K562 (cell line): ENCODE measurements around the gene C21orf58. TPM values are rescaled to one million over a fixed set of nuclear protein-coding genes. Genes with fewer than 3 reads are reported as not detected.

Experiments used
- BRCA1 ChIP-seq, 2 experiments: fragments of 450-650 bp in 1 of 2; sonication (generic) in 1 of 2; formaldehyde crosslinking in 1 of 2; IDR thresholded peaks; 2 replicates each; pipeline versions ENCODE4 v1.5.0 to v1.6.1; 2017 to 2020; ENCODE audit warnings: mild to moderate bottlenecking in 1 of 2, missing genetic modification reagents in 1 of 2
- CHD2 ChIP-seq: IDR thresholded peaks from 2 replicates; pipeline ENCODE4 v1.6.1; 2011; ENCODE audit warnings: low read depth, low read length
- DDX20 ChIP-seq: fragments of 450-650 bp; IDR thresholded peaks from 2 replicates; pipeline ENCODE4 v1.6.1; 2016; ENCODE audit warnings: missing genetic modification characterization, low read depth, mild to moderate bottlenecking, missing compliant biosample characterization, moderate library complexity
- ESRRA ChIP-seq: fragments of 450-650 bp; IDR thresholded peaks from 2 replicates; pipeline ENCODE4 v1.6.1; 2014; ENCODE audit warnings: low read depth, mild to moderate bottlenecking, moderate library complexity, borderline replicate concordance
- GATA2 ChIP-seq: sonication (generic); formaldehyde crosslinking; IDR thresholded peaks from 2 replicates; pipeline ENCODE4 v1.4.0; 2020; ENCODE audit warnings: mild to moderate bottlenecking, missing genetic modification reagents
- JUN ChIP-seq, 2 experiments: sonication (generic) in 1 of 2; formaldehyde crosslinking in 1 of 2; IDR thresholded peaks; 2 replicates each; pipeline versions ENCODE4 v1.6.1 to v1.8.0; 2012 to 2022; ENCODE audit warnings: borderline replicate concordance in 2 of 2, mild to moderate bottlenecking in 2 of 2, improper control_type of control experiment in 1 of 2, low read depth in 1 of 2, low read length in 1 of 2, missing genetic modification reagents in 1 of 2
- LEF1 ChIP-seq: fragments of 450-650 bp; IDR thresholded peaks from 2 replicates; pipeline ENCODE4 v1.6.1; 2016; ENCODE audit warnings: mild to moderate bottlenecking
- MAZ ChIP-seq, 2 experiments: fragments of 450-650 bp in 1 of 2; sonication (generic) in 1 of 2; formaldehyde crosslinking; IDR thresholded peaks in 1 of 2; conservative IDR thresholded peaks in 1 of 2; 2 replicates each; pipeline versions ENCODE4 v1.4.0 to v1.5.0; 2020; ENCODE audit warnings: mild to moderate bottlenecking in 1 of 2, missing genetic modification reagents in 1 of 2
- MIER1 ChIP-seq: fragments of 450-650 bp; IDR thresholded peaks from 2 replicates; pipeline ENCODE4 v1.6.1; 2016; ENCODE audit warnings: antibody characterized with exemption, mild to moderate bottlenecking, low read depth
- ZNF316 ChIP-seq: fragments of 450-650 bp; IDR thresholded peaks from 2 replicates; pipeline ENCODE4 v1.6.1; 2016
- ZNF561 ChIP-seq: fragments of 450-650 bp; formaldehyde crosslinking; conservative IDR thresholded peaks from 2 replicates; pipeline ENCODE4 v1.4.0; 2020; ENCODE audit warnings: mild to moderate bottlenecking, moderate library complexity
- ZNF644 ChIP-seq: fragments of 200-800 bp; sonication (Bioruptor generic); IDR thresholded peaks from 2 replicates; pipeline ENCODE4 v1.6.1; 2016; ENCODE audit warnings: low read depth, missing genetic modification characterization, missing compliant biosample characterization
- polyA plus RNA-seq, 8 experiments: library from polyadenylated mRNA; depleted of rRNA in 4 of 8; stranded (reverse) in 5 of 8; unstranded in 3 of 8; fragments of >200 nt; fragmentation: Nextera tagmentation in 2 of 8; fragmentation: Illumina TruSeq in 1 of 8; extraction: Ambion mirVana in 2 of 8; extraction: Trizol in 1 of 8; gene quantifications; 2 replicates each; pipeline versions ENCODE4 v1.2.1 to v1.2.3, GENCODE V29; 2011 to 2014; ENCODE audit warnings: inconsistent platforms in 1 of 8, missing spikeins in 1 of 8
- total RNA-seq, 7 experiments: library from RNA; depleted of rRNA in 6 of 7; stranded (reverse); fragments of >200 nt in 6 of 7; fragmentation: Illumina TruSeq in 2 of 7; extraction: Trizol in 2 of 7; gene quantifications; 2 replicates each; pipeline versions ENCODE4 v1.2.1 to v1.2.3, GENCODE V29; 2011 to 2021; ENCODE audit warnings: low replicate concordance in 1 of 7
- TF ChIP-seq, protein P1 (sequence below), 3 experiments: fragments of 200-800 bp in 1 of 3; sonication (Bioruptor generic) in 1 of 3; sonication (generic) in 1 of 3; formaldehyde crosslinking in 1 of 3; IDR thresholded peaks; 2 replicates each; pipeline versions ENCODE4 v1.6.1 to v1.8.0; 2016 to 2022; ENCODE audit warnings: mild to moderate bottlenecking in 2 of 3, missing compliant biosample characterization in 2 of 3, missing genetic modification characterization in 2 of 3, missing genetic modification reagents in 1 of 3
- TF ChIP-seq, protein P2 (sequence below): fragments of 250-450 bp; sonication (Bioruptor Pico); IDR thresholded peaks from 2 replicates; pipeline ENCODE4 v1.8.0; 2021; ENCODE audit warnings: moderate library complexity, mild to moderate bottlenecking, inconsistent platforms
- TF ChIP-seq, protein P3 (sequence below): sonication (generic); formaldehyde crosslinking; IDR thresholded peaks from 2 replicates; pipeline ENCODE4 v1.8.1; 2023; ENCODE audit warnings: mild to moderate bottlenecking, missing genetic modification reagents

C21orf58 gene
- total and polyA plus RNA-seq, 9 of the 15 experiments (the other 6 are each of a cell fraction or from before 2014, with no cell fraction given): 1.2 to 30.5 (median 12.4) TPM

DNA sequence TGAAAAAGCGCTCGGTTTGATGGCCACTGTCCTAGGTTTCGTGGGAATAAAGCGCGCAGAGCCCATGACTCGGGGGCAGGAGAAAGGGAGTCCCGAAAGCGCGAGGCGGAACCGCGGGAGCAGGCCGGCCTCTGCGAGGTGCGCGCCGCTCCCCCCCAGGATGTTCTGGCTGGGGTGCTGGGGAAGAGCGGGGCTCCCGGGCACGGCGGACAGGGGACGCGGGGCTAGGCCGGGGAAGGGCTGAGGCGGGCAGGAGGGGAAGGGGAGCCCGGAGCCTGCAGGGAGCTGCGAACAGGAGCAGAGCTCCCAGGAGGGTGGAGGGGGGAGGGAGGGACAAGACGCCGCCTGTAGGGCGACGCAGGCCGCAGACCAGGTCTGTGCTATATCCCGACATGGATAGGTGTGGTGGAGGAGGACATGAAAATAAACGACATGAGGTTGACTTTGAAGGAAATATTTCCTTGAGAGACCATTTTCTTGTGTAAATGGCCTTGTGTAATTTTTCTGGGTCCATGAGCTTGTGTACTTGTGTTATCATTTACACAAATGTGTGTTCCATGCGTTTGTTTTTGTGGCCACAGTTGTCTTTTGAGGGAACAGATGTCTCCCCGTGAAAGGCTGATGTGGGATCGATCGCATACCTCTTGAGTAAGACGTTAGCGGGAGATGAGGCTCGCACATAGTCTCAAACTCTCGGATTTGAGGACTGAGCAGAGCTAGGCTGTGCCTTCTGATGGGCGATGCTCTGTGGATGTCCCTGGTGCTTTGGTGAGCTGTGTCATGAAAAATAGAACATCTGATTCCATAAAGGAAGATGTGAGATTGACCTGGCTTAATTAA is 1.6 kb upstream of the C21orf58 start (continued):
- TF ChIP-seq, protein P1, sequence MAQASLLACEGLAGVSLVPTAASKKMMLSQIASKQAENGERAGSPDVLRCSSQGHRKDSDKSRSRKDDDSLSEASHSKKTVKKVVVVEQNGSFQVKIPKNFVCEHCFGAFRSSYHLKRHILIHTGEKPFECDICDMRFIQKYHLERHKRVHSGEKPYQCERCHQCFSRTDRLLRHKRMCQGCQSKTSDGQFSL (CRISPR knock-in tag; IDR thresholded peaks at IDR 0.05): peak; percentile 84
- TF ChIP-seq, protein P1 (tag; IDR thresholded peaks at IDR 0.05): no peak; a peak in 2 of 4 replicates
- TF ChIP-seq JUN (IDR thresholded peaks at IDR 0.05; ENCODE audit: borderline replicate concordance, low read depth, low read length) (no peak), JUN (CRISPR knock-in tag; IDR thresholded peaks at IDR 0.05; ENCODE audit: borderline replicate concordance) (no peak), LEF1 (no peak), ZNF561 (CRISPR knock-in tag) (no peak), DDX20 (tag) (no peak), GATA2 (CRISPR knock-in tag) (0 out of 2 replicates have a peak, but pooled peaks have one; percentile 9), ZNF644 (tag) (no peak), BRCA1 (IDR thresholded peaks at IDR 0.05) (no peak), BRCA1 (CRISPR knock-in tag; IDR thresholded peaks at IDR 0.05) (no peak), ZNF316 (peak; percentile 29; the same call in 1 of the 2 replicates), MAZ (CRISPR knock-in tag; conservative IDR thresholded peaks at IDR 0.05 in 1 of 2, IDR thresholded peaks at IDR 0.05 in 1 of 2) (peak; percentile 73 to 88; a peak in 3 of 4 replicates), CHD2 (0 out of 2 replicates have a peak, but pooled peaks have one; percentile 11), ESRRA (no peak), MIER1 (no peak)
- TF ChIP-seq, protein P2, sequence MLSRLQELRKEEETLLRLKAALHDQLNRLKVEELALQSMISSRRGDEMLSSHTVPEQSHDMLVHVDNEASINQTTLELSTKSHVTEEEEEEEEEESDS (CRISPR knock-in tag): no peak
- TF ChIP-seq, protein P3, sequence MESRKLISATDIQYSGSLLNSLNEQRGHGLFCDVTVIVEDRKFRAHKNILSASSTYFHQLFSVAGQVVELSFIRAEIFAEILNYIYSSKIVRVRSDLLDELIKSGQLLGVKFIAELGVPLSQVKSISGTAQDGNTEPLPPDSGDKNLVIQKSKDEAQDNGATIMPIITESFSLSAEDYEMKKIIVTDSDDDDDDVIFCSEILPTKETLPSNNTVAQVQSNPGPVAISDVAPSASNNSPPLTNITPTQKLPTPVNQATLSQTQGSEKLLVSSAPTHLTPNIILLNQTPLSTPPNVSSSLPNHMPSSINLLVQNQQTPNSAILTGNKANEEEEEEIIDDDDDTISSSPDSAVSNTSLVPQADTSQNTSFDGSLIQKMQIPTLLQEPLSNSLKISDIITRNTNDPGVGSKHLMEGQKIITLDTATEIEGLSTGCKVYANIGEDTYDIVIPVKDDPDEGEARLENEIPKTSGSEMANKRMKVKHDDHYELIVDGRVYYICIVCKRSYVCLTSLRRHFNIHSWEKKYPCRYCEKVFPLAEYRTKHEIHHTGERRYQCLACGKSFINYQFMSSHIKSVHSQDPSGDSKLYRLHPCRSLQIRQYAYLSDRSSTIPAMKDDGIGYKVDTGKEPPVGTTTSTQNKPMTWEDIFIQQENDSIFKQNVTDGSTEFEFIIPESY: no peak; the same call in 1 of the 2 replicates
